Stimulated activated naive CD8-positive, alpha-beta T cell treated with anti-CD3 and anti-CD28 coated beads, Interleukin-15, Interleukin-2, amounts not matched to agents 100 U/mL and 50 U/mL, for 24 hours (primary cell): ENCODE measurements around the gene B9D1.

Experiments
- ATAC-seq: fragments of 150-1000 bp; cut with Tn5 transposase; one replicate; pipeline ENCODE4 v1.10.0; 2021
- DNase-seq: peaks from one replicate; pipeline ENCODE4 v3.0.0; 2021

Gene B9D1

DNA sequence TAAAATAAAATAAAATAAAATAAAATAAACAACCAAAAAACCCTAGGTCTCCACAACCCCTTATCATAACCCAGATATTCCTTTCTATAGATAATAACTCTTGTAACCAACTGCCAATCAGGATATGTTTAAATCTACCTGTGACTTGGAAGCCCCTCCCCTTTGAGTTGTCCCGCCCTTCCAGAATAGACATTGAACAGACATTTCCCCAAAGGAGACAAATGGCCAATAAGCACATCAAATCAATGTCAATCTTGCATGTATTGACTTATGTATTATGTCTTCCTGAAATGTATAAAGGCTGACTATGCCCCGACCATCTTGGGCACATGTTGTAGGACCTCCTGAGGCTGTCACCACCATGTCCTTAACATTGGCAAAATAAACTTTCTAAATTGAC lies 14.3 kb upstream of the B9D1 start:
- DNase-seq (no peak), ATAC-seq (no peak)

- no peak for DNase-seq
- no peak for ATAC-seq
These were observed 13.2 kb upstream of the B9D1 start for GRCh38 chr17:19375732-19376131.

DNA sequence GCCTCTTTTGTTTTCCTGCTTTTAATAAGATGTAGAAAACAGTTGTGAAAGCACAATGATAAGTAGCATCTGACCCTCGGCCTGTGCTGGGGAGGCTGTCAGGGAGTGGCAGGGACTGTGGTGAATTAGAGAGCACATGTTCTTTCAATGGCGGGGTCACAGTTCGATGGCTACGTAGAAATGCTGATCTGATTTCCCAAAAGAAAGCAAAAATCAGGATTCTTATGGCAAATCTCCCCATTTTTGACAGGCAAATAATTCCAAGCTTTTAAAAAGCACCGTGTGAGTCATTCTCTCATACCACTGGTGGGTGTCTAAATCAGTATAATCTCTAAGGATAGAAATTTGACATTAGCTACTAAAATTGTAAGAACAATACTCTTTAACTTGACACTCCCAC lies 11.6 kb upstream of the B9D1 start:
- DNase-seq (no peak), ATAC-seq (no peak)

DNA sequence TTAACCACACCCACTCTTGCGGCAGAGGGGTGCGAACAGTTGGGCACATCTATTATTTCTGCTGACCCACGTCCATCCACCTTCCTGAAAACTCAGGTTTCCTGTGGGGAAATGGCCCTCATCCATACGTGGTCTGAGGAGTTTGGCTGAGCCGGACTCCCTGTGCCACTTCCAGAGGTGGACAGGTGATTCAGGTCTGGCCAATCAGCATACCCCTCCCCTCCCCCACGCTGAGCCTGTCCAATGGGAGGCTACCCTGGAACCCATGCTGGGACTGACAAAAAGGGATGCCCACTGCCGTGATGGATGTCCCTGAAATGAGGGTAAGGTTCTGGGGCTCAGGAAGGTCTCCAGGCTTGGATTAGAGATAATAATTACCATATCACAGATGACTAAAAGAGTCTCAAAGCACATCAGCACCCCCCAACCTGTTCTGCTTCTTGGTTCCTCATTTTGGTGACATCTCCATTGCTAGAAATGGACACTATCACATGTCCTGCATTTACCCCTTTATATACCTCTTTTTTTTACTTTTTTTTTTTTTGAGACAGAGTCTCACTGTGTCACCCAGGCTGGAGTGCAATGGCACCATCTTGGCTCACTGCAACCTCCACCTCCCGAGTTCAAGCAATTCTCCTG lies 10.5 kb upstream of the B9D1 start:
- ATAC-seq (no peak), DNase-seq (no peak)

DNA sequence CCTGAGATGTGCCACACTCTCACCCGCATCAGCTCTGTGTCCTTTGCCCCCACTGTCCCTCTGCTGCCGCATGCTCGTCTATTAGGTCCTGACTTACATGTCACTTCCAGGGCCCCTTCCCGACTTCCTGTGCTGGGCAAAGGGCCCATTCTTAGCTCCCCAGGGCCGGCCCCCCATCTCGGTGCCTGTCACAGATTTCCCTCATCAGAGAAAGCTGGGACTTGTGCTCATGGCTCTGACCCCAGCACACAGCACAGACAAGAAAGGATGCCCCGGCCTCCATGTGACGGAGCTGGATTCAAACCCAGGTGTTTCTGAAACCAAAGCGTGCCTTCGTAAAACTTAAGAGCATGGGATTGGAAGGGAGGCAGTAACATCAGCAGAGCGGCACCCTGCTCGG lies 9.9 kb upstream of the B9D1 start:
- no peak for DNase-seq
- ATAC-seq: no peak

DNA sequence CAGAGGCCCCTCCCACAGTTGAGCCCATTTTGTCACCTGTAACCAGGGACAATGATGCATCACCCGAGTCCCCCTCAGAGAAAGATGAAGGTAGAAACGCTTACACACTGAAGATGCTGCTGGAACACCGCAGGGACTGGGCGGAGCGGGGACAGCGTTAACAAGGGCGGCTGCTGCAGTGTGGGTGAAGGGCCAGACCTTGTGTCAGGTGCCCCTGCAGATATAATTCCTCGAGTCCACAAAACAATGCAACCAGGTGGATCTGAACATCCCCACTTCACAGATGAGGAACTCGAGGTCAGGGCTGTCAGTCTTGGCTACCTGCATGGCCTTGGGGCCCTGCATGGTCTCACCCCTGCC lies 9.5 kb upstream of the B9D1 start:
- DNase-seq (no peak), ATAC-seq (peak; percentile 7)

- ATAC-seq (no peak), DNase-seq (no peak)
These were observed 8.9 kb upstream of the B9D1 start for GRCh38 chr17:19371259-19372010.

- DNase-seq: peak; percentile 33
- peak; percentile 16 for ATAC-seq
These were observed 8.0 kb upstream of the B9D1 start for GRCh38 chr17:19370493-19370960.

DNA sequence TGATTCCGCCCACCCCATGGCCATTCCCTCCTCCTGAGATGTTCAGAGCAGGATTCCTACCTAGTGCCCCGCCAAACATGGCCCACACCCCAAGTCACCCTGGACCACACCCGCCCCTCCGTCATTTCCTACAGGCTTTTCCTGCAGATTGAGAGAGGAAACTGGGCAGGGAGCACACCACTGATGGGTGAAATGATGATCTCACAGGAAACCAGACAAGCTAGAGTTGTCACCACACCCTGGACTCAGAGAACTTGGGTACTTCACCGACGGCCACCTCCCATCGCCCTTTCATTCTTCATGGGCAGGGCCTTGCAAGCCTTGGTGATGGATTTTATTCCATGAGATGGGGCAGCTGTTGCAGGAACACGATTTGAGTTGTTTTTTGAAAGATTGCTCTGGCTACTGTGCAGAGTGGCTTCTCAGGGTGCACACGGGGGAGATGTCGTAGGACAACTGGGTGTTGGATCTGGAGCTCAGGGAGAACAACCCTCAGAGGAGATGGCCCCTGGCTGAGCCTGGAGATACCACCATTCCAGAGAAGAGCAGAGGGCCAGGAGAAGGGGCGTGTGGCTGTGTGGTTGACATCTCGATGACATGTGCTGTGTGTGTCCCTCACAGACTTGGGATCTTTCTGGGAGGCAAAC lies 7.4 kb upstream of the B9D1 start:
- ATAC-seq (peak; percentile 24), DNase-seq (no peak)

DNA sequence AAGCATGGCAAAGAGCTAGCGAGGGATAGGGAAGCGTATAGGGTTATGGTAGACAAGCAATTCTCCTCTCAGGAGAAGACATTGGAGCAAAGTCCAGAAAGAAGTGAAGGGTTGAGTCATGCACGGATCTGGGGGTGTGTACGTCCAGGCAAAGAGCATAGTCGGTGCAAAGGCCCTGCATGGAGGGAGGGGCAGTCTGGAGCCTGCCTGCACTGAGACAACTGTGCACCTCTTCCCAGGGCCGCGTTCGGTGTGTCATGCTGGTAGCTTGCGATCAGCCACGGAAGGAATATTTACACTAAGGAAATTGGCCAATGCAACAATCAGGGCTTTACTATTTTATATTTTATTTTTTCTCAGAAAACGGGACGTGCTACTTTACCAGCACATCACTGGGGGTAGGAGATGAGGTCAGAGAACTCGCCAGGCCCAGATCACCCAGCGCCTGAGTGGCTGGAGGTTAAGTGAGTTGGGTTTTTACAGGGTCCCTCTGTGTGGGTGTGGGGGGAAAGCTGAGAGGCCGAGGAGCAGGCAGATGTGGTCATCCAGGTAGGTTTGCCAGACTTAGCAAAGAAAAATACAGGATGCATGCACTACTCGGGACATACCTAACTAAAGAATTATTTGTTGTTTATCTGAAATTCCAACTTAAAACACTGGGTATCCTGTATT lies 6.7 kb upstream of the B9D1 start:
- ATAC-seq (no peak), DNase-seq (no peak)

DNA sequence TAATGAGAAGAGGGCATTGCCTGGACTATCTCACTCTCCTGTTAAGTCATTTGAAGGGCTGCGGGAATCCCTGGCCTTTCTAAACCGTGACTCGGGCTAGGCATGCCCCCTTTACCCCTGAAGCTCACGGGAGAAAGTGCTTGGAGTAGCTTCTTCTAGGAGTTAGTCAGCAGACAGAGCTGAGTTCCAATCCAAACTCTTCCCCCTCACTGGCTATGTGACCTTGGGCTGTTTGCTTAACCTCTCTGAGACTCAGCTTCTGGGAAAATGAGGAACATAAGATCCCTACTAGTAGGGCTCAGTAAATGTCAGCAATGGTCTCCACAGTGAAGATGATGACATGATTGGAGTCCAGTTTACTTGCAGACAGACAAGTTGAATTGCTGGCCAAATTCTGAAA lies 5.7 kb upstream of the B9D1 start:
- ATAC-seq: no peak
- DNase-seq: no peak

DNA sequence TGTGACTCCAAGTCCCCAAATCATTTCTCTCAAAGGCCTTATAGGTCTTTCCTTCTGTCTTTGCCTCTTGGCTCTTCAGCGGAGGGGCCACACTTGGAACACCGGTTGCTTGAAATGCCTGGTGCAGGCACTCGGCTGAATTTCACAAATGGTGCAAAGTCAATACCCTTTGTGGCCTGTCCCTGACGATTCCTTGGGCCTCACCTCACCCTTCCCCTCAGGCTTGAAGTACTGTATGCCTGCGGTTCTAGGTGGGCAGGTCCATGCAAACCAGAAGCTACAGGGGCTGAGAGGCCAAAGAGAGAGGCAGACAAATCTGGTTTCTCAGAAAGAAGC lies 4.1 kb upstream of the B9D1 start:
- no peak for ATAC-seq

GRCh38 chr17:19365833-19366636 lies 3.5 kb upstream of the B9D1 start:
- DNase-seq (no peak), ATAC-seq (no peak)

More for the DNA sequence above, 4.1 kb upstream of the B9D1 start:
- no peak for DNase-seq

DNA sequence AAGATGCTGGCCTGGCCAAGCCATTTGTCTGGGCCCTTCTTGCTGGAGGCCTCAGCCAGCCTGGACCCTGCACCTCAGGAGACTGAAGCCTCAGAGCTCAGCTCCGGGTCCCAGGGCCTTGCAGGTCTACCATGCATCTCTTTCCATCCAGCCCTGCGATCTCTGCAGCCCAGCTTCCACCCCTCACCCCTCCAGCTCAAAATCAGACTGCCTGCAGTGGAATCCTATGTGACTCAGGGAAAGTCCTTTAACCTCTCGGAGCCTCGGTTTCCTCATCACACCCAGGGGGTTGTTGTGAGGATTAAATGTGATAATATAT lies 2.9 kb upstream of the B9D1 start:
- no peak for DNase-seq
- ATAC-seq: no peak

DNA sequence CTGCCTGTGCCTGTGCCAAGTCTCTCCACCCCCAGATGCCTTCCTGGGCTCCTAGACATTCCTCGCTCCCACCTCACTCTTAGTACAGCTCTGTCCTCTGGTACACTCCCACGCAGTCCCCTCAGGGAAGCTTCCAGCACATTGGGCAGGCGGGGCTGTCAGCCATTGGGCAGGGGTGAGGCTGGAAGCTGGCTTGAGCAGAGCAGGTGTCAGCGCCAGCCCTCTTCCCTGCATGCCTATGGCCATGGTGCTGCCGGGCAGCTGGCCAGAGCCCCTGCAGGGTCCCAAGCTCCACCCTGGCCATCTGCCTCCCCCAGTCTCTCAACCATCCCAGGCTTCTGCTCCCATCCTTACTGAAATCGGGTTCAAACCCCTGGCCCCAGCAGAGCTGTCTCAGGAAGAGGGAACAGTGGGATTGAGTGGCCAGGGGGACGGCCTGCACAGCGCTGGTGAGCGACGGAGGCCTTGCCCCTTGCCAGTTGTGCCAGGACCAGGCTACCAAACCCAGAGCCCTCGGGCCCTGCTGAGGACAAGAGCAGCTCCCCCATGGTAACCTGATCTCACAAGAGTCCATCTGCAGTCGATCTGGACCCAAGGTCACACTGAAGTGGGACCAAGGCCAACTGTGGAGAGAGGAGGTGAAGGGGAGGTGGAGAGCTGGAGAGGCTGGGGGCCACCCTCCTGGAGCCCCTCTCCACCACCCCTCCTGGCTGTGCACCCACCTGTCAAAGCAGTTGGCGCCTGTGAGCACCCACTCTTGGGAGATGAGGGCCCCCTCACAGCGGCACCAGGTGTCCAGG lies 2.4 kb upstream of the B9D1 start:
- DNase-seq (no peak), ATAC-seq (no peak)

DNA sequence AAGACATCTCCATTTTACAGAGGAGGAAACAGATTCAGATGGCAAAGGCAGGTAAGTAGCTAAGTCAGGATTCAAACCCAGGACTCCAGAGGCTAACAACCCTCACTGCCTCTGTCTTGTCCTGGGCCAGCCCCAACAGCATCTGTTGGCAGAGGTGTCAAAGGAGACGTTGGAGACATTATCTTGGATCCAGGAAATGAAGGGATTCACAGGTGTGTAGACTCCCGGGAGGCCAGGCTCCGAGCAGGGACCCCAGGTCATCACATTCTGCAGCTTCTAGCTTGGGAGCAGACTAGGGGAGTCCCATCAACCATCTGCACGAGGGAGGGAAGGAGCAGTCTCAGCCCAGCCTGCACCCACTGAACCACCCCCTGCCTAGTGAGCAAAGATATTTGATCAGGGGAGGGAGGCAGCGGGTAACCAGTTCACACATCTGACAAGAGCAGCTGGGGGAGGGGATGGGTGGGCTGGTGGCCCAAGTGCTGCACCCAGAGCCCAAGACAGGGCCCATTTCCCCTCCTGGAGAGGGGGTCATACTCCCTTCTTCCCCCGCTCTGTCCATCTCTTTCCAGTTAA lies 1.0 kb upstream of the B9D1 start:
- ATAC-seq (no peak), DNase-seq (no peak)

DNA sequence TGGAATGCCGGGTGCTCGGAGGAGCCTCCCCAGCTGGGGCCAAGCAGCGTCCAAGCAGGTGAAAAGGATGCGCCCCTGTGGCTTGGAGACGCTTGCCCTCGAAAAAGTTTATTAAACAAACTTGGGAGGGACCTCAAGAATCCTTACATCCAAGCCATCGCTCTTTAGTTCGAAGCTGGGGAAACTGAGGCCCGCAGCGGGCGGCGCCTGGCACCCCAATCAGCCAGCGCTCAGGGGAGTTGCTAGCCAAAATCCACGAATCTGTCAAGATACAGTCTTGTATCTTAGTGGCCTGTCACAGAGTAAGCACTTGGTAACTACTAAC lies 553 bp upstream of the B9D1 start:
- ATAC-seq (no peak), DNase-seq (no peak)

GRCh38 chr17:19361944-19362276 lies 613 bp downstream of the B9D1 start:
- DNase-seq (no peak), ATAC-seq (no peak)

DNA sequence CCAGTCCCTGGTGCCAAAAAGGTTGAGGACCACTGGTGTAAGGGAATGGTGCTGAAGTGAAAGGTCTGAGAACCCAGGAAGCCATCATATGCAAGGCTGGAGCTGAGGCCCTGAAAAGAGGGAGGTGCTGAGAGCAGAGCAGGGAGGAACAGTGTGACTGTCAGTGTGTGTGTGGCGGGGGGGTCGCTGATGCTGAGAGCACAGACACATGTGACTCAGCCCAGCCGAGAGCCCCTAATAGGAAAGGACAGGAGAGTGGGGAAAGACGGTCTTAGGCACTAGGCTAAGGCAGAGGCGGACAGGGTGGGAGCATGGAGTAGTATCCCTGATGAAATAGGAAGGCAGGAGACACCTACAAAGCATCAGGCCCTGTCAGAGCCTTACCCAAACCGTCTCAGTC lies 1.2 kb downstream of the B9D1 start:
- no peak for ATAC-seq
- no peak for DNase-seq

GRCh38 chr17:19360772-19361171 lies 1.8 kb downstream of the B9D1 start:
- ATAC-seq (no peak), DNase-seq (no peak)

DNA sequence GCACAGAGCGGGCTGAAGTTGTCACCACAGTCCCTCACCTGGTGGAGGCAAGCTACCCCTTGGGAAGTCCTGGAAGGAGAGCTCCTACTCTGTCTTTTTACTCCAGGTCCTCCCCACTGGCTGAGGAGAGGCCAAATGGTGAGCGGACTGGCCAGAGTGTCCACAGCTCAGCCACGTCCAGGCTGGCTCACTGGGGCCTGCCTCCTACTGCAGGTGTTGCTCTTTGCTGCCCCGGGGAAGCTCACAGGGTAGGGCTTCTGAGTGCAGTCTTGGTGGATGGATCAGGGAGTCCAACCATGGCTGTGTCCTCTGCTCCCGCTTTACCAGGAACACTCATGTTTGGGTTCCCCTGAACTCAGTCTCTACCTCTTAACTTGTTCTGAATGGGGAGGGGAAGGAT lies 2.7 kb downstream of the B9D1 start:
- ATAC-seq: no peak
- DNase-seq: no peak

DNA sequence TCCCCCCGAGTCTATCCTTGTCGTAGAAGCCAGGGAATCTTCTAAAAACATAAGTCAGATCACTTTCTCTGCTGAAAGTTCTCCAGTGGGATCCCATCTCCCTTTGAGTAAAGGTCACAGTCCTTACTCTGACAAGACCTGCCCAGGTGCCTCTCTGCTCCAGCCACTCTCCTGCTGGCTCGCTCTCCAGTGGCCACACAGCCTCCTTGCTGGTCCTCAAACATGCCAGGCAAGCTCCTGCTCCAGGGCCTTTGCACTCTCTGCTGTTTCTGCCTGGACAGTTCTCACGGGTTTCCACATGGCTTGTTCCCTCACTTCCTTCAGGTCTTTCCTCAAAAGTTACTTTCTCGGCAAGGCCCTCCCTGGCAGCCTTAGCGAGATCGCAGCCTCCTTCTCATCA lies 3.4 kb downstream of the B9D1 start:
- ATAC-seq (no peak), DNase-seq (no peak)
